GM12801 (cell line): Measurements from ENCODE around the gene RGS11.

ENCODE experiments used
- TF ChIP-seq, protein P1 (sequence below): IDR thresholded peaks from one replicate; pipeline ENCODE4 v1.5.1; 2011; ENCODE audit warnings: control low read depth; ENCODE audit not compliant: insufficient read length; ENCODE audit errors: extremely low read depth

The RGS11 gene

DNA sequence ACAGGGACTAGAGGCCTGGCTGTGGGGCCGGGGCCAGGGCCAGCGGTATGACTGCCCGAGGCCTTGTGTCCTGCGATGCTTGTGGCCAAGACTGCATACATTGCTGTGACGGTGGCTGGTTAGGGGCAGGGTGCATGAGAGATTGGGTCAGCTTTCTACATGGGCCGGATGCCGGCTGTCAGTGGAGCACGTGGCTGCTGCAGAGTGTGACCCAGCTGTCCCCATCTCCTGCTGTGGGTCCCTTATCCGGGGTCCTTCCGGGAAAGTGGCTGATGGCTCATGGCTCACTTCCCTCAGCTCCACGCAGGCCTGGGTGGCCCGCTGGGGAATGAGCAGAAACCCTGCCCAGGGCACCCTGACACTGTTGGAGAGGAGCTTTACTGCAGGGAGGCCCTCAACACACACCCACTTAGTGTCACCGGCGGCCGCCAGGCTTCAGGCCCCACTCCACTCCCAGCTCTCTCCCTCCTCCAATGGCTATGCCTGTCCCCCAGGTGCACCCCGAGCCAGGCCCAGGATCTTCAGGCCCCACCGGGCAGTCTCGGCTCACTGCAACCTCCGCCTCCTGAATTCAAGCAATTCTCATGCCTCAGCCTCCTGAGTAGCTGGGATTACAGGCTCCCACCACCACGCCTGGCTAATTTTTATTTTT is 808 bp upstream of the RGS11 start:
- TF ChIP-seq, protein P1, sequence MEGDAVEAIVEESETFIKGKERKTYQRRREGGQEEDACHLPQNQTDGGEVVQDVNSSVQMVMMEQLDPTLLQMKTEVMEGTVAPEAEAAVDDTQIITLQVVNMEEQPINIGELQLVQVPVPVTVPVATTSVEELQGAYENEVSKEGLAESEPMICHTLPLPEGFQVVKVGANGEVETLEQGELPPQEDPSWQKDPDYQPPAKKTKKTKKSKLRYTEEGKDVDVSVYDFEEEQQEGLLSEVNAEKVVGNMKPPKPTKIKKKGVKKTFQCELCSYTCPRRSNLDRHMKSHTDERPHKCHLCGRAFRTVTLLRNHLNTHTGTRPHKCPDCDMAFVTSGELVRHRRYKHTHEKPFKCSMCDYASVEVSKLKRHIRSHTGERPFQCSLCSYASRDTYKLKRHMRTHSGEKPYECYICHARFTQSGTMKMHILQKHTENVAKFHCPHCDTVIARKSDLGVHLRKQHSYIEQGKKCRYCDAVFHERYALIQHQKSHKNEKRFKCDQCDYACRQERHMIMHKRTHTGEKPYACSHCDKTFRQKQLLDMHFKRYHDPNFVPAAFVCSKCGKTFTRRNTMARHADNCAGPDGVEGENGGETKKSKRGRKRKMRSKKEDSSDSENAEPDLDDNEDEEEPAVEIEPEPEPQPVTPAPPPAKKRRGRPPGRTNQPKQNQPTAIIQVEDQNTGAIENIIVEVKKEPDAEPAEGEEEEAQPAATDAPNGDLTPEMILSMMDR, result no peak

DNA sequence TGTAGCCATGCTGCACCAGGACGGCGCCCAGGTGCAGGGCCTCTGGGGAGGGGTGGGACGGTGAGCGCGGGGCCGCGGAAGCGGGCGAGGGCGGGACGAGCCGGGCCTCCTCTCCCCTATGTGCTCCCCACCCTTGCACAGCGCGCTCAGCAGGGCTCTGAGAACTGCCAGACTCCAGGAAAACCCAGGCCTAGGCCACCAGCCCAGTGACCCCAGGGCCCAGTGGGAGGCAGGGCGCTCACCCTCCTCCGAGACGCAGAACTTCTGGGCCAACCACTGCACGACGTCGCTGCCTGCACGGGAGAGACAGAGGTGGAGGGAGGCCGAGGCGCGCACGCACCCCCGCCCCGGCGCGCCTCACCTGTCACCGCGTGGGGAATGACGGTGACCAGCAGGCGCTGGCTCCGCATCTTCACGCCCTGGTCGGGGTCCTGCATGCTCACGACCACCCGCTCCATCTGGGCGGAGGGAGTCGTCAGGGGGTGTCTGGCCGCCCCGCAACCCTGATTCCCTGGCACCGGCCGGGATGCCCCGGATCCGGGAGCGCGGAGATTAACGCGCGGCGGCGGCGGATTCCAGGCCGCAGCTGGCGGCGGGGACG is 603 bp downstream of the RGS11 start:
- TF ChIP-seq, protein P1, result no peak

DNA sequence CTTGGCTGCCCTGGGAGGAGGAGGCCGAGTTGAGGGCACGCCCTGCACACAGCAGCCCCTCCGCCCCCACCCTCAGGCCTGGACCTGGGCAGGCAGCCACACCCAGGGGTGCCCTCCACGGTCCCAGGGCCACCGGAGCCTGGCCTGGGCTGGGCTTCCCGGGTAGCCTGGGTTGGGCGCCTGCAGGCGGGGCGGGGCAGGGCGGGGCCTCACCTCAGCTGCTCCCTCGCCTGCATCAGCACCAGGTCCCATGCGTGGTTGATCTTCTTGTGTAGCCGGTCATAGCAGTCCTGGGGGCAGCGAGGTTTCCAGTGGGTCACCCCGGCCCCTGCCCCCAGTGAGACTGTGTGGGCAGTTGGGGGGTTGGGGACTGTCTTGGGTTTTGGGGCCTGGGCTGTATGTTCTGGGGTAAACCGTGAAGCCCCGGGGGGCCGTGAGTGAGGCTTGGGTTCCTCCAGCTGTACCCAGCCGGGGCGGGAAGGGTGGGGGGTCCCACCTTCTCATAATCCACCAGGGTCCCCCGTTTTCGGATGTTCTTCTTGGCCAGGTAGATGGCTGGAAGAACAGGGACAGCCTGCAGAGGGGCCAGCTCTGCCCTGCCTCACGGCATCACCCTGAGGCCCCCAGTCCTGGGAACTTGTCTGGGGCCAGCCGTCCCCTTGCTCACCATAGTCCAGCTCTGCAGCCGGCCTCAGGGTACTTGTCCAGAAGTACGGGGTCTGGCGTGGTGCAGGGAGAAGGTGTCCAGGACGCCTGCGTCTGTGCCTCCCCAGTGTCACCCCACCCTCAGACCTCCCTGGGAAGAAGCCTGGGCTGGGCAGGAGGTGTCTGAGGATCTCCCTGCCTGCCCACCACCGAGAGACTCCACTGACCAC is 2.0 kb downstream of the RGS11 start:
- TF ChIP-seq, protein P1, result no peak

DNA sequence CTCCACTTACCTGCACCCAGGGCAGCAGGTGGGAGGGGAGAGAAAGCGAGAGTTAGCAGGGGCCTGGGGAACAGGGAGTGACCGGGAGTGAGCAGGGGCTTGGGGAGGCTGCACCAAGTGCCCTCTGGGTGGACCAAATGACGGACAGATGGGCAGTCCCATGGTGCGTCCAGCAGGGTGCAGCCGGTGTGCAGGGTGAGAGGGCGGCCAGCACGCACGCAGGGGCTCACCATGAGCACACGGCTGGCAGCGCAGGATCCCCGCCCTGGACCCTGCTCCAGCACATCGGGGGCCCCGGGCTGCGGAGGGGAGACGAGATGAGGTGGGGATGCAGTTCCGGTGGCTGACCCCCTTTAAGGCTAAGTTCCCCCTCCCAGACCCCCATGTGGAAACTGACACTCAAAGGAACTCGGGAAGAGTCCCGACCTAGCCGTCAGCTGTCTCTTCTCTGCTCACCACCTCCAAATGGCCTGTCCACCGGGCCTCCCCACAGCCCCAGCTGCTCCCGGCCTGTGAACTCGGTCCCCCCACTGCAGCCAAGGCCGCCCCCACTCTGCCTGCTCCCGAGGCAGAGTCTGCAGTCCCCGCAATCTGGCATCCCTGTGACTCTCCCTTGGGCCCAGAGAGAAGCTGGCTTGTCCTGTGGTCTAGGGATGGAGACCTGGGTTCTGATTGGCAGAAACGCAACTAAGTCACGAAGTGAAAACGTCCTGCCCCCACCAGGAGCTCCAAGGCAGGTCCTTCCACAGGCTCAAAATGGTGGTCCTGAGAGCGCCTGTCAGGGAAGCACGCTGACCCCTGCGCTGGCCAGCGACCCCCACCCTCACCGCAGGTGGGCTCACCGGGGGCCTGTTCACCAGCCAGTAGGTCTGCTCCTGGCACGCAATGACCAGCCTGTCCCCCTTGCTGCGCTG is 2.9 kb downstream of the RGS11 start:
- TF ChIP-seq, protein P1, result no peak

DNA sequence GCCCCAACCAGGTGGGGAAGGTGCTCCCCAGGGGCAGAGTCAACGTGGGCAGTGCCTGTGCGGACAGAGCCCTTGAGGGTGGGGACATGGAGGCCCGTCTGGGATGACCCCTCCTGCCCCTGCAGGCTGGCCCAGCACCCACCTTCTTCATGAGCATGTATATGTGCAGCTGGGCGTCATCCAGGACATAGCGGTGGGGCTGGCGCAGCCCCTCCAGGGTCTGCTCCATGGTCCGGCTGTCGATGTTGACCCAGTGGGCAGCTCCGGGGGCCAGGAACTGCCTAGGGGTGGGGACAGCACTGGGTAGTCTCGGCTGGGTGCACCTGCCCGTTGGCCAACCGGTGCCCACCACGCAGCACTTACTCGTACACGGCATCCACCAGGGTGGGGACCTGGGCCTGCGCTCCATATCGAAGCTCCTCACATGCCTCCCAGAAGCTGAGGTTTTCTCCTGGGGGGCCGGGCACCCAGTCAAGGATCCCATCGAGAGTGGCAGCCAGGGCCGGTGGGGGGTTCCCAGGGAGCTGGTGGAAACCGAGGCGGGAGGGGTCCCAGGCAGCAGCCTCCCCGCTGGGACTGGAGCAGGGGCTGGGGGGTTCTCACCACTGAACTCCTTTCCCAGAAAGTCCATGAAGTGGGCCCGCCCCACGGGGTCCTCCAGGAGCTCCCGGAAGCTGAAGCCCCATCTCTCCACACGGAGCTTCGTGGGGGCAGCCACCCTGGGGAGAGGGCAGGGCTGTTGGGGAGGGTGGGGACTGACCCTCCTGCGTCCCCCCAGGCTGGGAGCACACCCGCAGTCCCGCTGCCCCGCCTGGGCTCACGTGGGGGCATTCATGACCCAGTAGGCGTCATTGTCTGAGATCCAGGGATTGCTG is 5.1 kb downstream of the RGS11 start:
- TF ChIP-seq, protein P1, result no peak

DNA sequence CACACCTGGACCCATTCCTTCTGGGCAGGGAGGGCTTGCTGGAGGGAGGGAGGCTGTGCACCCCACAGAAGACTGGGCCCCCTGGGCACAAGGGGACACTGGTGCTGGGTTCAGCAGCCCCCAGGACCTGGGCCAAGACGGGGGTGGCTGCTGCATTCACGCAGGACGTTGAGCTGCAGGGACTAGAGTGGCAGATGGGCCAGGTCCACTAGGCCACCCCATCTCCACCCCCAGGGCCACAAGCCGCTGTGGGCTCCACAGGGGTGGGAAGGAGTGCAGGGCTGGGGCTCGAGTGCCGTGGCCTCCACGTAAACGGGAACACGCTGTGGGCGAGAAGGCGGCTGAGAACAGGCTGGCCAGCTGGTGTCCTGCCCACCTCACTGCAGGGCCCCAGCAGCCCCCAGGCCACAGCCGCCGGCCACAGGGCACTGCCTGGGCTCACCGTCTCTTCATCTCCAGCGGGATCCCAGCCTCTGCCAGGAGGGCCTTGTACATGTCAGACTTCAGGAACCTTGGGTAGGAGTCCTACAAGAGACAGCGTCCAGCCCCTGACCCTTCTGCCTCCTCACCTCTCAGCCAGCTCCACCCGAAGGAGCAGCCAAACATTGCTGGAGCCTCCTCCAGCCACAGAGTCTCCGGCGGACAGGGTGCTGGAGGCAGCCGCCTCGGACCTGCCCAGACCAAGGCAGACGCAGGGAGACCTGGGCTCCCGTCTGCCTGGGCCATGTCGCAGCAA is 6.5 kb downstream of the RGS11 start:
- TF ChIP-seq, protein P1, result no peak
